ENCODE data around the gene MT1H. TPM values are rescaled to one million over a fixed set of nuclear protein-coding genes. Genes with fewer than 3 reads are reported as not detected.

Gene MT1H
- not detected for total RNA-seq

GRCh38 chr16:56669005-56669839 is at the start of gene MT1H:
TSS of gene MT1H (plus strand) at chr16:56669814. CDS start at chr16:56669885, 71 bp downstream.

GRCh38 chr16:56625140-56625942 is 44.3 kb upstream of the MT1H start, which contains the start of gene MT1E:
TSS of gene MT1E (plus strand) at chr16:56625781. CDS start at chr16:56625852, 71 bp downstream.

GRCh38 chr16:56632156-56632847 is 37.3 kb upstream of the MT1H start, which contains the start of gene MT1M:
TSS of gene MT1M (plus strand) at chr16:56632659. CDS start at chr16:56632732, 73 bp downstream.

GRCh38 chr16:56637814-56638750 is 31.5 kb upstream of the MT1H start, which contains the start of gene MT1A:
TSS of gene MT1A (plus strand) at chr16:56638666. CDS start at chr16:56638739, 73 bp downstream.

GRCh38 chr16:56651586-56651985 is 18.0 kb upstream of the MT1H start, which contains the start of gene MT1B:
TSS of gene MT1B (plus strand) at chr16:56651886. CDS start at chr16:56651954, 68 bp downstream.

GRCh38 chr16:56657555-56658326 is 11.9 kb upstream of the MT1H start, which contains the start of gene MT1F:
TSS of gene MT1F (plus strand) at chr16:56657959. CDS start at chr16:56658059, 100 bp downstream.

GRCh38 chr16:56667581-56668571 is 1.7 kb upstream of the MT1H start, which contains the start of gene MT1G:
TSS of gene MT1G (minus strand) at chr16:56668065. CDS start at chr16:56667993, 72 bp downstream.

GRCh38 chr16:56681939-56682702 is 12.5 kb downstream of the MT1H start, which contains the start of gene MT1X:
TSS of gene MT1X (plus strand) at chr16:56682470. CDS start at chr16:56682541, 71 bp downstream.

Other genes starting within 250 kb of the MT1H start
- 100 to 1,000 TPM; 159 to 181 TPM for gene AMFR, start 244.3 kb upstream of the MT1H start, total RNA-seq
- 10 to 100 TPM; 43.4 to 89.9 TPM for gene NUDT21, start 218.5 kb upstream of the MT1H start, total RNA-seq
- 10 to 100 TPM; 69.2 to 86.6 TPM for gene OGFOD1, start 218.3 kb upstream of the MT1H start, total RNA-seq
- 10 to 100 TPM; 44.3 to 52.3 TPM for gene BBS2, start 149.8 kb upstream of the MT1H start, total RNA-seq
- gene MT4, start 104.7 kb upstream of the MT1H start, total RNA-seq: not detected
- not detected for gene MT3, start 80.3 kb upstream of the MT1H start, total RNA-seq
- 100 to 1,000 TPM in 1 of 2 donors, 10 to 100 TPM in 1; 66.6 to 158 TPM for gene MT2A, start 61.2 kb upstream of the MT1H start, total RNA-seq
- 100 to 1,000 TPM in 1 of 2 donors, 10 to 100 TPM in 1; 42.0 to 141 TPM for gene MT1E, start 44.0 kb upstream of the MT1H start, total RNA-seq
- 1 to 10 TPM in 1 of 2 donors, under 1 TPM in 1; 0.67 to 4.1 TPM for gene MT1M, start 37.2 kb upstream of the MT1H start, total RNA-seq
- 1 to 10 TPM; 2.8 to 5.7 TPM for gene MT1A, start 31.1 kb upstream of the MT1H start, total RNA-seq
- not detected for gene MT1B, start 17.9 kb upstream of the MT1H start, total RNA-seq
- 1 to 10 TPM; 5.0 to 6.2 TPM for gene MT1F, start 11.9 kb upstream of the MT1H start, total RNA-seq
- gene MT1G, start 1.7 kb upstream of the MT1H start, total RNA-seq: 1 to 10 TPM; 1.4 to 4.3 TPM
- gene MT1X, start 12.7 kb downstream of the MT1H start, total RNA-seq: 100 to 1,000 TPM; 131 to 136 TPM
- 100 to 1,000 TPM; 122 to 149 TPM for gene NUP93, start 60.3 kb downstream of the MT1H start, total RNA-seq
- not detected for gene SLC12A3, start 195.4 kb downstream of the MT1H start, total RNA-seq

Measured in melanocyte of skin (primary cell).